Heart right ventricle (tissue), 16 donors: Measurements from ENCODE around the gene USP22. TPM values are rescaled to one million over a fixed set of nuclear protein-coding genes. Genes with fewer than 3 reads are reported as not detected.

Experiments
- ATAC-seq, 8 donors: fragments of 200-7000 bp; cut with Tn5 transposase; one replicate each; pipeline ENCODE4 v1.9.1; 2020; ENCODE audit warnings: mild to moderate bottlenecking in 8 of 8, moderate library complexity in 8 of 8, moderate number of reproducible peaks in 1 of 8
- DNase-seq, 2 donors: peaks; one replicate each; pipeline ENCODE4 v3.0.0-alpha.2; 2020
- H3K27ac ChIP-seq, 10 donors: fragments of 200-600 bp; sonication (generic) in 2 of 10; one replicate each; pipeline versions ENCODE4 v1.5.0 to v1.8.0; 2020 to 2022; ENCODE audit warnings: mild to moderate bottlenecking in 3 of 10
- H3K27me3 ChIP-seq, 7 donors: fragments of 200-600 bp; one replicate each; pipeline ENCODE4 v1.8.0; 2021 to 2022; ENCODE audit warnings: mild to moderate bottlenecking in 2 of 7
- H3K36me3 ChIP-seq, 9 donors: fragments of 200-600 bp; sonication (generic) in 1 of 9; one replicate each; pipeline versions ENCODE4 v1.5.0 to v1.8.0; 2020 to 2022; ENCODE audit warnings: mild to moderate bottlenecking in 2 of 9
- H3K4me1 ChIP-seq, 9 donors: fragments of 200-600 bp; sonication (generic) in 1 of 9; one replicate each; pipeline versions ENCODE4 v1.5.0 to v1.8.0; 2020 to 2022; ENCODE audit warnings: mild to moderate bottlenecking in 4 of 9
- H3K4me3 ChIP-seq, 10 donors: fragments of 200-600 bp; sonication (generic) in 2 of 10; one replicate each; pipeline versions ENCODE4 v1.5.0 to v1.8.0; 2020 to 2022; ENCODE audit warnings: mild to moderate bottlenecking in 7 of 10, moderate library complexity in 2 of 10
- H3K9me3 ChIP-seq, 11 donors: fragments of 200-600 bp in 10 of 11; sonication (generic) in 2 of 11; one replicate each; pipeline versions ENCODE4 v1.5.0 to v1.8.0; 2013 to 2022; ENCODE audit warnings: mild to moderate bottlenecking in 2 of 11, control low read depth in 1 of 11, moderate library complexity in 1 of 11
- CTCF ChIP-seq, 9 donors: fragments of 200-600 bp; sonication (generic) in 2 of 9; IDR thresholded peaks; one replicate each; pipeline versions ENCODE4 v1.5.0 to v1.8.0; 2021 to 2022; ENCODE audit warnings: antibody characterized with exemption in 9 of 9, mild to moderate bottlenecking in 5 of 9, moderate library complexity in 1 of 9
- WGBS, 2 donors: extraction: QIAGEN DNeasy Blood & Tissue Kit; methylation state at CpG; one replicate each; pipeline ENCODE4 v1.1.7; 2013; ENCODE audit warnings: inconsistent platforms in 1 of 2; 5-methylcytosine and 5-hydroxymethylcytosine counted together
- intact Hi-C, 10 donors: fragments of 100-400 bp; cut with DNase I; formaldehyde crosslinking; loops; one replicate each; pipeline versions ENCODE4 v1.11.1 to v1.14.2; 2022
- polyA plus RNA-seq, 2 donors: library from polyadenylated mRNA; stranded (reverse); fragments of 200-250 nt; gene quantifications; one replicate each; pipeline ENCODE4 v1.2.3, GENCODE V29; 2013
- total RNA-seq, 10 donors: library from RNA; stranded (reverse); fragmentation: NEBNext Ultra II Directional in 3 of 10; extraction: Animal tissue kit (Norgen Biotek cat#: 25700) in 3 of 10; gene quantifications; one replicate each; pipeline versions ENCODE4 v1.2.1 to v1.2.4, GENCODE V29; 2021 to 2023
- donor health status: Arrhythmogenic right ventricular cardiomyopathy.
- donor health status: ischemic (EF 13 %, LVEDD 7.1; RV severe dilation, severe dysfunction).
- donor health status: healthy with polysubstance abuse.
- donor health status: DM: no; HTN: yes; CAD: no.
- donor health status: DM: no; HTN: no; CAD: no.
- donor health status: ischemic (EF 25% LVEDD 6.9; RV normal size, moderate dysfunction).
- donor health status: ischemic (EF 25% LVEDD 5.7; RV mildly dilated, moderate dysfunction).
- donor health status: healthy.
- donor health status: DM: yes; HTN: yes; CAD: no.
- donor health status: Ischemic cardiomyopathy.
- donor health status: ischemic (EF 35%, LVEDD 5.7; RV mildly dilated, moderate dysfunction).
- donor health status: nonischemic (EF 11% LVEDD 7.7; RV severe dilation, severe dysfunction).
- donor health status: DM: yes; HTN: yes; CAD: no.
- donor health status: PGD.
- donor health status: ischemic (EF 29% LVEDD 5.4; RV normal size, mild dysfunction).
- donor health status: nonischemic (EF 23%, LVEDD 6.1; RV moderate dilation, normal function).

USP22 gene
- total and polyA plus RNA-seq, 12 donors = 26.6 to 218 (median 173) TPM

- peaks cover 0 to 9% (median 0%) of the 10 kb centered on the region in 7 donors for H3K27me3 ChIP-seq
- H3K4me1 ChIP-seq = no peaks in the 10 kb centered on the region
- H3K4me3 ChIP-seq = no peak overlapping the region
- DNase-seq (no peak), ATAC-seq (no peak)
- TF ChIP-seq CTCF (IDR thresholded peaks at IDR 0.05) = no peak
- H3K36me3 ChIP-seq = no peaks in the 10 kb centered on the region
- intact Hi-C loops = no loop called here
- 21 to 31% methylated on average over 2 of the region's 2 CpGs for WGBS, 2 donors
- no peak overlapping the region for H3K27ac ChIP-seq
- no peaks in the 10 kb centered on the region for H3K9me3 ChIP-seq
Measured at GRCh38 chr17:20966870-20967269, 75.9 kb downstream of the USP22 start.

GRCh38 chr17:20965492-20965891, 77.3 kb downstream of the USP22 start:
- no peak overlapping the region for H3K27ac ChIP-seq
- peaks cover 0 to 9% (median 0%) of the 10 kb centered on the region in 7 donors for H3K27me3 ChIP-seq
- no peak for TF ChIP-seq CTCF (IDR thresholded peaks at IDR 0.05)
- H3K36me3 ChIP-seq = no peaks in the 10 kb centered on the region
- H3K9me3 ChIP-seq = no peaks in the 10 kb centered on the region
- ATAC-seq (no peak), DNase-seq (no peak)
- intact Hi-C loops = no loop called here
- 73 to 85% methylated on average over 1 of the region's 1 CpG for WGBS, 2 donors
- H3K4me1 ChIP-seq = no peaks in the 10 kb centered on the region
- no peak overlapping the region for H3K4me3 ChIP-seq

- ATAC-seq (no peak), DNase-seq (no peak)
- 62 to 66% methylated on average over 5 of the region's 5 CpGs for WGBS, 2 donors
- Histone ChIP-seq H3K27me3 (peaks cover 0 to 9% (median 0%) of the 10 kb centered on the region in 7 donors), H3K27ac (no peak overlapping the region), H3K4me1 (no peaks in the 10 kb centered on the region), H3K9me3 (no peaks in the 10 kb centered on the region), H3K36me3 (no peaks in the 10 kb centered on the region), H3K4me3 (no peak overlapping the region)
- intact Hi-C loops = no loop called here
- no peak for TF ChIP-seq CTCF (IDR thresholded peaks at IDR 0.05)
Measured at GRCh38 chr17:20961586-20961985, 81.2 kb downstream of the USP22 start.

- H3K36me3 ChIP-seq = no peaks in the 10 kb centered on the region
- 81 to 85% methylated on average over 7 of the region's 7 CpGs for WGBS, 2 donors
- peaks cover 0 to 4% (median 0%) of the 10 kb centered on the region in 9 donors for H3K4me1 ChIP-seq
- TF ChIP-seq CTCF (IDR thresholded peaks at IDR 0.05) = no peak
- ATAC-seq = no peak
- H3K27me3 ChIP-seq = peaks cover 0 to 9% (median 0%) of the 10 kb centered on the region in 7 donors
- H3K9me3 ChIP-seq = no peaks in the 10 kb centered on the region
- intact Hi-C loops = no loop called here
- no peak overlapping the region for H3K4me3 ChIP-seq
- no peak for DNase-seq
- H3K27ac ChIP-seq = no peak overlapping the region
Measured at GRCh38 chr17:20960871-20961270, 81.9 kb downstream of the USP22 start.
